CD14-positive monocyte (primary cell): ENCODE measurements around the gene SMYD3. TPM values are rescaled to one million over a fixed set of nuclear protein-coding genes. Genes with fewer than 3 reads are reported as not detected.

Experiments
- DNase-seq, 3 donors: peaks; one replicate each; pipeline ENCODE4 v3.0.0-alpha.2; 2011 to 2022
- H2AFZ ChIP-seq: 2 replicates; pipeline ENCODE4 v1.6.0; 2012; ENCODE audit warnings: mild to moderate bottlenecking, low read depth, low read length, inconsistent platforms; ENCODE audit not compliant: insufficient read depth, poor library complexity, severe bottlenecking
- H3K27ac ChIP-seq, 2 donors: 1 replicate in 1 of 2; 2 replicates in 1 of 2; pipeline ENCODE4 v1.5.1; 2012 to 2013; ENCODE audit warnings: low read length in 2 of 2, control low read depth in 1 of 2, inconsistent platforms in 1 of 2, low read depth in 1 of 2, mild to moderate bottlenecking in 1 of 2
- H3K27me3 ChIP-seq, 2 donors: one replicate each; pipeline versions ENCODE4 v1.6.0 to v1.6.1; 2011 to 2013; ENCODE audit warnings: low read length in 2 of 2; ENCODE audit not compliant: control insufficient read depth in 2 of 2, insufficient read depth in 2 of 2
- H3K36me3 ChIP-seq, 2 donors: replicated peaks in 1 of 2; 1 replicate in 1 of 2; 2 replicates in 1 of 2; pipeline versions ENCODE4 v1.5.1 to v1.6.1; 2012 to 2013; ENCODE audit warnings: low read length in 2 of 2, control low read depth in 1 of 2, inconsistent platforms in 1 of 2, mild to moderate bottlenecking in 1 of 2; ENCODE audit not compliant: insufficient read depth in 2 of 2, control insufficient read depth in 1 of 2
- H3K4me1 ChIP-seq, 2 donors: 1 replicate in 1 of 2; 2 replicates in 1 of 2; pipeline versions ENCODE4 v1.5.1 to v1.6.1; 2012 to 2013; ENCODE audit warnings: low read length in 2 of 2, control low read depth in 1 of 2, inconsistent platforms in 1 of 2, mild to moderate bottlenecking in 1 of 2, moderate library complexity in 1 of 2; ENCODE audit not compliant: insufficient read depth in 2 of 2, control insufficient read depth in 1 of 2
- H3K4me2 ChIP-seq: replicated peaks from 2 replicates; pipeline ENCODE3; 2012; ENCODE audit warnings: low read length, moderate library complexity, mild to moderate bottlenecking; ENCODE audit not compliant: poor library complexity, severe bottlenecking; ENCODE audit errors: extremely low read depth
- H3K4me3 ChIP-seq, 3 experiments: fragments of 200-600 bp in 1 of 3; sonication (generic) in 1 of 3; replicated peaks in 1 of 3; 1 replicate in 2 of 3; 2 replicates in 1 of 3; pipeline ENCODE4 v1.5.1; 2011 to 2013; ENCODE audit warnings: low read length in 3 of 3, mild to moderate bottlenecking in 3 of 3, control low read depth in 2 of 3, low read depth in 2 of 3, inconsistent platforms in 1 of 3, moderate library complexity in 1 of 3
- H3K79me2 ChIP-seq: 2 replicates; pipeline ENCODE4 v1.6.0; 2012; ENCODE audit warnings: mild to moderate bottlenecking, control low read depth, inconsistent platforms, low read length, moderate library complexity; ENCODE audit not compliant: insufficient read depth
- H3K9ac ChIP-seq: 2 replicates; pipeline ENCODE4 v1.6.0; 2017; ENCODE audit warnings: low read length, mild to moderate bottlenecking; ENCODE audit not compliant: insufficient read depth, poor library complexity, severe bottlenecking
- H3K9me3 ChIP-seq, 2 donors: replicated peaks in 1 of 2; 1 replicate in 1 of 2; 2 replicates in 1 of 2; pipeline versions ENCODE4 v1.5.1 to v1.6.1; 2012 to 2013; ENCODE audit warnings: low read length in 2 of 2, control low read depth in 1 of 2; ENCODE audit not compliant: control insufficient read depth in 1 of 2, insufficient read depth in 1 of 2
- H4K20me1 ChIP-seq: 2 replicates; pipeline ENCODE4 v1.6.0; 2012; ENCODE audit warnings: mild to moderate bottlenecking, low read length, control low read depth, moderate library complexity; ENCODE audit not compliant: insufficient read depth
- H3K27ac Mint-ChIP-seq, 7 donors: one replicate each; pipeline ENCODE4 v1.8.0; 2020; ENCODE audit warnings: mild to moderate bottlenecking in 7 of 7, mixed read lengths in 7 of 7, moderate library complexity in 6 of 7, inconsistent platforms in 2 of 7
- H3K27me3 Mint-ChIP-seq, 3 donors: one replicate each; pipeline ENCODE4 v1.8.0; 2021 to 2022; ENCODE audit warnings: low read depth in 3 of 3, mild to moderate bottlenecking in 3 of 3, mixed read lengths in 3 of 3, moderate library complexity in 3 of 3, inconsistent platforms in 1 of 3
- H3K36me3 Mint-ChIP-seq, 2 donors: one replicate each; pipeline ENCODE4 v1.8.0; 2020; ENCODE audit warnings: mixed read lengths in 2 of 2, inconsistent platforms in 1 of 2, mild to moderate bottlenecking in 1 of 2
- H3K4me1 Mint-ChIP-seq: one replicate; pipeline ENCODE4 v1.8.0; 2020; ENCODE audit warnings: mild to moderate bottlenecking, mixed read lengths
- H3K4me3 Mint-ChIP-seq, 2 donors: one replicate each; pipeline ENCODE4 v1.8.0; 2020; ENCODE audit warnings: mild to moderate bottlenecking in 2 of 2, mixed read lengths in 2 of 2, moderate library complexity in 1 of 2
- H3K9me3 Mint-ChIP-seq, 7 donors: one replicate each; pipeline ENCODE4 v1.8.0; 2020 to 2022; ENCODE audit warnings: mixed read lengths in 7 of 7, mild to moderate bottlenecking in 6 of 7, moderate library complexity in 6 of 7, inconsistent platforms in 2 of 7
- CTCF ChIP-seq: fragments of 200-600 bp; IDR thresholded peaks from one replicate; pipeline ENCODE4 v1.8.0; 2022; ENCODE audit warnings: antibody characterized with exemption, mild to moderate bottlenecking
- WGBS: methylation state at CpG from one replicate; pipeline ENCODE4 v1.1.5; 2013; ENCODE audit warnings: missing lambda C conversion rate; ENCODE audit not compliant: insufficient coverage; 5-methylcytosine and 5-hydroxymethylcytosine counted together
- intact Hi-C, 2 donors: fragments of 100-400 bp; cut with micrococcal nuclease; formaldehyde crosslinking; loops; one replicate each; pipeline versions ENCODE4 v1.15.0 to v1.15.1; 2023
- polyA plus RNA-seq, 3 donors: library from polyadenylated mRNA; depleted of rRNA in 1 of 3; unstranded in 2 of 3; stranded (reverse) in 1 of 3; fragments of 300-500 nt in 2 of 3; fragments of >200 nt in 1 of 3; fragmentation: Illumina TruSeq in 2 of 3; gene quantifications; 1 replicate in 2 of 3; 2 replicates in 1 of 3; pipeline ENCODE4 v1.2.3, GENCODE V29; 2012 to 2021

The SMYD3 gene
- polyA plus RNA-seq, 3 donors: 2.7 to 8.4 (median 4.0) TPM

- Histone ChIP-seq H3K27me3 (no peaks in the 10 kb centered on the region), H2AFZ (no peak overlapping the region), H3K4me1 (no peaks in the 10 kb centered on the region), H3K79me2 (no peaks in the 10 kb centered on the region), H3K9ac (no peak overlapping the region), H3K4me3 (no peak overlapping the region), H3K27ac (no peak overlapping the region), H4K20me1 (no peaks in the 10 kb centered on the region), H3K36me3 (no peaks in the 10 kb centered on the region), H3K9me3 (no peaks in the 10 kb centered on the region), H3K4me2 (no peak overlapping the region)
- Mint-ChIP-seq H3K4me1 (peaks cover 1% of the 10 kb centered on the region), H3K4me3 (no peak overlapping the region), H3K27ac (no peak overlapping the region), H3K9me3 (no peaks in the 10 kb centered on the region), H3K27me3 (no peaks in the 10 kb centered on the region), H3K36me3 (no peaks in the 10 kb centered on the region)
- TF ChIP-seq CTCF: no peak
- no peak for DNase-seq
- intact Hi-C loops: no loop called here
- WGBS: no CpG with 5 or more reads among the region's 6 CpGs
These were observed 467.5 kb downstream of the SMYD3 start for GRCh38 chr1:246039584-246039983.

DNA sequence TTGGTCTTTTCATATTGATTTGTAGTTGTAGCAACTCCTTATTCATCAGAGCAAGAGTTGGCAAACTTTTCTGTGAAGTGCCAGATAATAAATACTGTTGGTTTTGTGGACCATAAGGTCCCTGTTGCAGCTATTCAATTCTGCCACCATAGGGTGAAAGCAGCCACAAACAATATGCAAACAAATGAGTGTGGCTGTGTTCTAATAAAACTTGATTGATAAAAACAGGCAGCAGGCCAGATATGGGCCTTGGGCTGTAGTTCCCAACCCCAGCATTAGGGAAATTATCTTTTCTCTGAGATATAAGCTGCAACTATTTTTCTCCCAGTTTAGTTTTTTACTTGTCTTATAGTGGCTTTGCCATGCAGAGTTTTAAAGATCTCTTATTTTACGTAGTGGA lies 469.2 kb downstream of the SMYD3 start:
- Histone ChIP-seq H2AFZ (no peak overlapping the region), H3K79me2 (no peaks in the 10 kb centered on the region), H3K4me2 (no peak overlapping the region), H3K9me3 (no peaks in the 10 kb centered on the region), H3K4me1 (no peaks in the 10 kb centered on the region), H4K20me1 (no peaks in the 10 kb centered on the region), H3K27ac (no peak overlapping the region), H3K36me3 (no peaks in the 10 kb centered on the region), H3K27me3 (no peaks in the 10 kb centered on the region), H3K4me3 (no peak overlapping the region), H3K9ac (no peak overlapping the region)
- Mint-ChIP-seq H3K4me3 (no peak overlapping the region), H3K9me3 (no peaks in the 10 kb centered on the region), H3K36me3 (no peaks in the 10 kb centered on the region), H3K27ac (no peak overlapping the region), H3K4me1 (peaks cover 1% of the 10 kb centered on the region), H3K27me3 (no peaks in the 10 kb centered on the region)
- no CpG with 5 or more reads among the region's 1 CpG for WGBS
- DNase-seq: no peak
- TF ChIP-seq CTCF: no peak
- intact Hi-C loops: no loop called here
